Lung (tissue), 12 donors: ENCODE measurements around the gene C1GALT1. TPM values are rescaled to one million over a fixed set of nuclear protein-coding genes. Genes with fewer than 3 reads are reported as not detected.
A peak's percentile ranks its signal among the peaks of the same experiment; 100 is the strongest.

Experiments
- ATAC-seq: fragments of 200-7000 bp; cut with Tn5 transposase; one replicate; pipeline ENCODE4 v1.9.1; 2020; ENCODE audit warnings: moderate number of reproducible peaks; ENCODE audit not compliant: insufficient read depth, low FRiP score
- DNase-seq, 3 donors: peaks; one replicate each; pipeline ENCODE4 v3.0.0-alpha.2; 2013 to 2017
- H3K27ac ChIP-seq, 2 donors: one replicate each; pipeline ENCODE4 v1.5.1; 2013; ENCODE audit warnings: mild to moderate bottlenecking in 2 of 2, moderate library complexity in 2 of 2, control low read depth in 1 of 2, inconsistent platforms in 1 of 2, low read depth in 1 of 2, low read length in 1 of 2
- H3K27me3 ChIP-seq, 3 donors: one replicate each; pipeline ENCODE4 v1.5.1; 2013; ENCODE audit warnings: low read length in 2 of 3; ENCODE audit not compliant: control insufficient read depth in 3 of 3, insufficient read depth in 3 of 3
- H3K36me3 ChIP-seq, 4 donors: one replicate each; pipeline ENCODE4 v1.5.1; 2013; ENCODE audit warnings: low read length in 4 of 4, mild to moderate bottlenecking in 1 of 4, moderate library complexity in 1 of 4; ENCODE audit not compliant: control insufficient read depth in 4 of 4, insufficient read depth in 4 of 4
- H3K4me1 ChIP-seq, 5 donors: one replicate each; pipeline ENCODE4 v1.5.1; 2013; ENCODE audit warnings: low read length in 5 of 5, mild to moderate bottlenecking in 2 of 5, moderate library complexity in 1 of 5; ENCODE audit not compliant: control insufficient read depth in 5 of 5, insufficient read depth in 5 of 5
- H3K4me3 ChIP-seq: one replicate; pipeline ENCODE4 v1.5.1; 2013; ENCODE audit warnings: mild to moderate bottlenecking, control low read depth, moderate library complexity
- H3K9ac ChIP-seq, 2 donors: one replicate each; pipeline ENCODE4 v1.5.1; 2013; ENCODE audit warnings: low read length in 2 of 2, control low read depth in 1 of 2; ENCODE audit not compliant: insufficient read depth in 1 of 2
- H3K9me3 ChIP-seq, 4 donors: one replicate each; pipeline ENCODE4 v1.5.1; 2013; ENCODE audit warnings: low read length in 3 of 4, mild to moderate bottlenecking in 1 of 4, moderate library complexity in 1 of 4; ENCODE audit not compliant: control insufficient read depth in 4 of 4, insufficient read depth in 3 of 4
- WGBS, 2 donors: extraction: QIAGEN DNeasy Blood & Tissue Kit; methylation state at CpG; one replicate each; pipeline ENCODE4 v1.1.7; 2013; 5-methylcytosine and 5-hydroxymethylcytosine counted together
- polyA plus RNA-seq, 2 donors: library from polyadenylated mRNA; stranded (reverse); fragments of 200-250 nt; gene quantifications; one replicate each; pipeline ENCODE4 v1.2.1, GENCODE V29; 2013
- total RNA-seq, 2 donors: library from RNA; depleted of rRNA in 1 of 2; stranded (reverse); fragments of >200 nt in 1 of 2; gene quantifications; one replicate each; pipeline ENCODE4 v1.2.1, GENCODE V29; 2014 to 2021
- TF ChIP-seq, protein P1 (sequence below): IDR thresholded peaks from 2 replicates; pipeline ENCODE4 v1.5.1; 2012; ENCODE audit warnings: mild to moderate bottlenecking; ENCODE audit errors: control extremely low read depth, extremely low read depth
- donor health status: control.
- donor health status: control.
- donor health status: Bipolar disorder and iron deficiency.
- donor health status: healthy.
- donor health status: DM: yes; HTN: yes; CAD: no.

Gene C1GALT1
- total and polyA plus RNA-seq, 4 donors: 10.5 to 39.5 (median 23.3) TPM

DNA sequence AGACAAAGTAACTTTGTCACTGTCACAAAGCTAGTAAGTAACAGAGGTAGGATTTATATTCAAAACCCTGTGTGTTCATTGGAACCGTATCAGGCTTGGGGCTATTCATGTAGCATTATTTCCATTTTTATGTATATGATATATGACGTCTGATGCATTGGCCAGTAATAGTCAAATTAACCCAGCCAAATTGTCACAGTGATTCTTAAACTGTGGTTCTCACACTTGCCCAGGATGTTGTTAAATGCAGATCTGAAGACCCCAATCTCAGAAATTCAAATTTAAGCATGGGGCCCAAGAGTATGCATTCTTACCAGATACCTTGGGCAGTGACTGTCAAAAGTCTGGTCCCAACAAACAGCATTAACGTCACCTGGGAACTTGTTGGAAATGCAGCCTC, 63.9 kb downstream of the C1GALT1 start:
- no peak overlapping the region for H3K27ac ChIP-seq
- no peak overlapping the region for H3K9ac ChIP-seq
- no peaks in the 10 kb centered on the region for H3K9me3 ChIP-seq
- TF ChIP-seq, protein P1, sequence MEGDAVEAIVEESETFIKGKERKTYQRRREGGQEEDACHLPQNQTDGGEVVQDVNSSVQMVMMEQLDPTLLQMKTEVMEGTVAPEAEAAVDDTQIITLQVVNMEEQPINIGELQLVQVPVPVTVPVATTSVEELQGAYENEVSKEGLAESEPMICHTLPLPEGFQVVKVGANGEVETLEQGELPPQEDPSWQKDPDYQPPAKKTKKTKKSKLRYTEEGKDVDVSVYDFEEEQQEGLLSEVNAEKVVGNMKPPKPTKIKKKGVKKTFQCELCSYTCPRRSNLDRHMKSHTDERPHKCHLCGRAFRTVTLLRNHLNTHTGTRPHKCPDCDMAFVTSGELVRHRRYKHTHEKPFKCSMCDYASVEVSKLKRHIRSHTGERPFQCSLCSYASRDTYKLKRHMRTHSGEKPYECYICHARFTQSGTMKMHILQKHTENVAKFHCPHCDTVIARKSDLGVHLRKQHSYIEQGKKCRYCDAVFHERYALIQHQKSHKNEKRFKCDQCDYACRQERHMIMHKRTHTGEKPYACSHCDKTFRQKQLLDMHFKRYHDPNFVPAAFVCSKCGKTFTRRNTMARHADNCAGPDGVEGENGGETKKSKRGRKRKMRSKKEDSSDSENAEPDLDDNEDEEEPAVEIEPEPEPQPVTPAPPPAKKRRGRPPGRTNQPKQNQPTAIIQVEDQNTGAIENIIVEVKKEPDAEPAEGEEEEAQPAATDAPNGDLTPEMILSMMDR: no peak
- H3K36me3 ChIP-seq: peaks cover 0 to 3% (median 0%) of the 10 kb centered on the region in 4 donors
- WGBS, 2 donors: 96 to 99% methylated on average over 3 of the region's 3 CpGs
- DNase-seq (no peak), ATAC-seq (no peak)
- H3K4me1 ChIP-seq: no peaks in the 10 kb centered on the region
- no peaks in the 10 kb centered on the region for H3K27me3 ChIP-seq
- no peak overlapping the region for H3K4me3 ChIP-seq

DNA sequence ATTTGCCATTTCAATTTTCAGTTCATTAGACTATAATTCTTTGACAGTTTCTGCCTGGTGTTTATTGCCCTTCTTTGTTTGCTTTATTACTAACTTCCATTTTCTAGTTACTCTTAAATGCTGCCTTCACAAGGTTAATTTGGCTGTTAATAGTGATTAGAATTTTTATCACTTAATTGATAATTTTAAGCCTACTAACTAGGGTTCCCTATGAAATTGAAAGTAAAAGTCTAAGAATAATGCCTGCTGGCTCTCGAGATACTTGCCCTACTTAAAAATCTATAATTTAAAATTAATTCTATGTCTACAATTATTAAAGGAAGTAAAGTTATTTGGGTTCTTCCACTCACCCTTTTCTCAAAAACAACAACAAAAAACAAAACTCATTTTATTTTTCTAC, 65.3 kb downstream of the C1GALT1 start:
- Histone ChIP-seq H3K27me3 (no peaks in the 10 kb centered on the region), H3K4me3 (no peak overlapping the region), H3K4me1 (no peaks in the 10 kb centered on the region), H3K9ac (no peak overlapping the region), H3K27ac (no peak overlapping the region), H3K36me3 (peaks cover 0 to 3% (median 0%) of the 10 kb centered on the region in 4 donors), H3K9me3 (no peaks in the 10 kb centered on the region)
- WGBS, 2 donors: 44% methylated on average over 1 of the region's 1 CpG
- DNase-seq (no peak), ATAC-seq (no peak)
- TF ChIP-seq, protein P1: no peak

DNA sequence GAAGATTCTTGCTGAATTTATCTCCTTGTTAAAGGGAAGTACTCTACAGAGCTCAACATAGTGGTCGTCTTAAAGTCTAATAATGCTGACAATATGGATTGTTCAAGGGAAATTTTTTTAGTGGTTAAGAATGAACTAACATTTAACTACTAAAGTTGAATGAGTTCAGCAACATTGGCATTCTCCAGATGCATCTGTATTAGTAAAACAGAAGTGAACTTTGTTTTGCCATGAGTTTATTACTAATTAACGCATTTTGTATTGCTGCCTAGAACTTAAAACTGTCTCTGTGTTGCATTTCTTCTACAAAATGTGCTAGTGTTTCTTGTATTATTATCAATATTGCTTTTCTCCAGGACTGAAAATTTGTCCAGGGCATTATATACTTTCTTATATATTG, 67.5 kb downstream of the C1GALT1 start:
- H3K4me1 ChIP-seq: no peaks in the 10 kb centered on the region
- H3K27ac ChIP-seq: no peak overlapping the region
- no peaks in the 10 kb centered on the region for H3K9me3 ChIP-seq
- ATAC-seq (no peak), DNase-seq (no peak)
- H3K4me3 ChIP-seq: no peak overlapping the region
- H3K27me3 ChIP-seq: no peaks in the 10 kb centered on the region
- WGBS, 2 donors: 83 to 88% methylated on average over 2 of the region's 2 CpGs
- H3K36me3 ChIP-seq: peaks cover 0 to 3% (median 0%) of the 10 kb centered on the region in 4 donors
- TF ChIP-seq, protein P1: no peak
- H3K9ac ChIP-seq: no peak overlapping the region

DNA sequence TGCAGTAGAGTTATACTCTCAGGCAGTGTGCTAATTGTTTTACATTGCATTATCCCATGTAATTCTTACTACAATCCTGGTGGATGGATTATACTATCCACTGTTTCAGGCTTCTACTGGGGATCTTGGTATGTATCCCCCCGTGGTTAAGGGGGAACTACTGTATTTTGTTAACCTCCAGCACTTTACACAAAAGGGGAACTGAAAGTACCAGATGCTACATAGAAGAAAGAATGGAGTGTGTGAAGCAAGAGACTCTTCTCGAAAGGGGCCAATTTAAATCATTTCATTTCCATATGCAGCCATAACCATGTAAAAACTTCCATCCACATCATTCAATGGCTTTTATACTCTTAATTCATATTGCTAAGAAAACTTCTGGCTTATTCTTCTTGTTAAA, 69.4 kb downstream of the C1GALT1 start:
- no peak for DNase-seq

More for the DNA sequence above, 69.4 kb downstream of the C1GALT1 start:
- Histone ChIP-seq H3K9me3 (no peaks in the 10 kb centered on the region), H3K4me1 (peaks cover 0 to 13% (median 0%) of the 10 kb centered on the region in 5 donors), H3K9ac (no peak overlapping the region), H3K36me3 (no peaks in the 10 kb centered on the region), H3K4me3 (no peak overlapping the region), H3K27me3 (no peaks in the 10 kb centered on the region), H3K27ac (no peak overlapping the region)
- 41 to 70% methylated on average over 2 of the region's 2 CpGs for WGBS, 2 donors
- TF ChIP-seq, protein P1: no peak
- peak; percentile 50 for ATAC-seq
